Nephron progenitor cell (in vitro differentiated cells): ENCODE measurements around the gene GDI2.

Experiments
- DNase-seq: peaks from one replicate; pipeline ENCODE4 v3.0.0; 2021
- H3K27ac Mint-ChIP-seq: 2 replicates; pipeline ENCODE4 v1.8.0; 2021; ENCODE audit warnings: mild to moderate bottlenecking, moderate library complexity, mixed read lengths
- H3K27me3 Mint-ChIP-seq: 2 replicates; pipeline ENCODE4 v1.8.0; 2021; ENCODE audit warnings: mild to moderate bottlenecking, low read depth, mixed read lengths; ENCODE audit not compliant: poor library complexity
- H3K36me3 Mint-ChIP-seq: 2 replicates; pipeline ENCODE4 v1.8.0; 2021; ENCODE audit warnings: low read depth, mixed read lengths
- H3K4me1 Mint-ChIP-seq: 2 replicates; pipeline ENCODE4 v1.8.0; 2021; ENCODE audit warnings: mixed read lengths
- H3K4me3 Mint-ChIP-seq: 2 replicates; pipeline ENCODE4 v1.8.0; 2021; ENCODE audit warnings: mild to moderate bottlenecking, moderate library complexity, mixed read lengths
- H3K9me3 Mint-ChIP-seq: 2 replicates; pipeline ENCODE4 v1.8.0; 2021; ENCODE audit warnings: mild to moderate bottlenecking, moderate library complexity, mixed read lengths
- TF ChIP-seq, protein P1 (sequence below): fragments of 200-600 bp; sonication (generic); IDR thresholded peaks from 2 replicates; pipeline ENCODE4 v1.5.0; 2021; ENCODE audit warnings: antibody characterized with exemption

GDI2 gene

GRCh38 chr10:5805711-5806110 is 7.5 kb downstream of the GDI2 start:
- Mint-ChIP-seq H3K4me1 (peaks cover 29% of the 10 kb centered on the region), H3K9me3 (peaks cover 10% of the 10 kb centered on the region), H3K36me3 (peaks cover 66% of the 10 kb centered on the region), H3K27ac (no peak overlapping the region), H3K4me3 (no peak overlapping the region), H3K27me3 (no peaks in the 10 kb centered on the region)
- TF ChIP-seq, protein P1, sequence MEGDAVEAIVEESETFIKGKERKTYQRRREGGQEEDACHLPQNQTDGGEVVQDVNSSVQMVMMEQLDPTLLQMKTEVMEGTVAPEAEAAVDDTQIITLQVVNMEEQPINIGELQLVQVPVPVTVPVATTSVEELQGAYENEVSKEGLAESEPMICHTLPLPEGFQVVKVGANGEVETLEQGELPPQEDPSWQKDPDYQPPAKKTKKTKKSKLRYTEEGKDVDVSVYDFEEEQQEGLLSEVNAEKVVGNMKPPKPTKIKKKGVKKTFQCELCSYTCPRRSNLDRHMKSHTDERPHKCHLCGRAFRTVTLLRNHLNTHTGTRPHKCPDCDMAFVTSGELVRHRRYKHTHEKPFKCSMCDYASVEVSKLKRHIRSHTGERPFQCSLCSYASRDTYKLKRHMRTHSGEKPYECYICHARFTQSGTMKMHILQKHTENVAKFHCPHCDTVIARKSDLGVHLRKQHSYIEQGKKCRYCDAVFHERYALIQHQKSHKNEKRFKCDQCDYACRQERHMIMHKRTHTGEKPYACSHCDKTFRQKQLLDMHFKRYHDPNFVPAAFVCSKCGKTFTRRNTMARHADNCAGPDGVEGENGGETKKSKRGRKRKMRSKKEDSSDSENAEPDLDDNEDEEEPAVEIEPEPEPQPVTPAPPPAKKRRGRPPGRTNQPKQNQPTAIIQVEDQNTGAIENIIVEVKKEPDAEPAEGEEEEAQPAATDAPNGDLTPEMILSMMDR: no peak
- no peak for DNase-seq

GRCh38 chr10:5805260-5805659 is 8.0 kb downstream of the GDI2 start:
- H3K27me3 Mint-ChIP-seq: no peaks in the 10 kb centered on the region
- no peak overlapping the region for H3K4me3 Mint-ChIP-seq
- no peak overlapping the region for H3K27ac Mint-ChIP-seq
- peaks cover 25% of the 10 kb centered on the region for H3K4me1 Mint-ChIP-seq
- H3K9me3 Mint-ChIP-seq: peaks cover 10% of the 10 kb centered on the region
- TF ChIP-seq, protein P1: no peak
- peaks cover 71% of the 10 kb centered on the region for H3K36me3 Mint-ChIP-seq
- no peak for DNase-seq

GRCh38 chr10:5804386-5804785 is 8.8 kb downstream of the GDI2 start:
- Mint-ChIP-seq H3K4me3 (no peak overlapping the region), H3K9me3 (peaks cover 10% of the 10 kb centered on the region), H3K27ac (no peak overlapping the region), H3K27me3 (no peaks in the 10 kb centered on the region), H3K4me1 (peaks cover 16% of the 10 kb centered on the region), H3K36me3 (peaks cover 78% of the 10 kb centered on the region)
- DNase-seq: no peak
- TF ChIP-seq, protein P1: no peak

DNA sequence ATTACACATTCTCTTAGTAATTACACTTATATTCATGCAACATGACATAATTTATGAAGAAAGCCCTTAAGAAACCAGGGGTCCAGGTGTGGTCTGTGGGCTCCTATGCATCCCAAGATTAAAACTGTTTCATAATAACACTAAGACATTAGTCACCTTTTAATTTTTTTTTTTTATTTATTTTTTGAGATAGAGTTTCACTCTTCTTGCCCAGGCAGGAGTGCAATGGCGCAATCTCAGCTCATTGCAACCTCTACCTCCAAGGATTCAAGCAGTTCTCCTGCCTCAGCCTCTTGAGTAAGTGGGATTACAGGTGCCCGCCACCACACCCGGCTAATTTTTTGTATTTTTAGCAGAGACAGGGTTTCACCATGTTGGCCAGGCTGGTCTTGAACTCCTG is 12.5 kb downstream of the GDI2 start:
- no peak overlapping the region for H3K27ac Mint-ChIP-seq

GRCh38 chr10:5794236-5794635 is 19.0 kb downstream of the GDI2 start:
- no peak overlapping the region for H3K27ac Mint-ChIP-seq
- no peak overlapping the region for H3K4me3 Mint-ChIP-seq
- peaks cover 2% of the 10 kb centered on the region for H3K27me3 Mint-ChIP-seq
- no peaks in the 10 kb centered on the region for H3K9me3 Mint-ChIP-seq
- H3K4me1 Mint-ChIP-seq: no peaks in the 10 kb centered on the region
- DNase-seq: no peak
- TF ChIP-seq, protein P1: no peak
- peaks cover 74% of the 10 kb centered on the region for H3K36me3 Mint-ChIP-seq

More for the DNA sequence above, 12.5 kb downstream of the GDI2 start:
- Mint-ChIP-seq H3K9me3 (peaks cover 6% of the 10 kb centered on the region), H3K4me1 (no peaks in the 10 kb centered on the region), H3K27me3 (peaks cover 2% of the 10 kb centered on the region), H3K36me3 (peaks cover 67% of the 10 kb centered on the region), H3K4me3 (no peak overlapping the region)
- no peak for DNase-seq
- TF ChIP-seq, protein P1: no peak

GRCh38 chr10:5789626-5790025 is 23.6 kb downstream of the GDI2 start:
- Mint-ChIP-seq H3K4me1 (no peaks in the 10 kb centered on the region), H3K36me3 (peaks cover 86% of the 10 kb centered on the region), H3K9me3 (peaks cover 1% of the 10 kb centered on the region), H3K27ac (no peak overlapping the region), H3K4me3 (no peak overlapping the region), H3K27me3 (peaks cover 2% of the 10 kb centered on the region)
- no peak for DNase-seq
- TF ChIP-seq, protein P1: no peak
